SKM-1 (cell line): ENCODE measurements around the gene UBL4B.

Source experiments
- DNase-seq: peaks from one replicate; lab custom pipeline; 2025; ENCODE audit not compliant: unreplicated experiment; lab: John Stamatoyannopoulos, UW

Gene UBL4B

DNA sequence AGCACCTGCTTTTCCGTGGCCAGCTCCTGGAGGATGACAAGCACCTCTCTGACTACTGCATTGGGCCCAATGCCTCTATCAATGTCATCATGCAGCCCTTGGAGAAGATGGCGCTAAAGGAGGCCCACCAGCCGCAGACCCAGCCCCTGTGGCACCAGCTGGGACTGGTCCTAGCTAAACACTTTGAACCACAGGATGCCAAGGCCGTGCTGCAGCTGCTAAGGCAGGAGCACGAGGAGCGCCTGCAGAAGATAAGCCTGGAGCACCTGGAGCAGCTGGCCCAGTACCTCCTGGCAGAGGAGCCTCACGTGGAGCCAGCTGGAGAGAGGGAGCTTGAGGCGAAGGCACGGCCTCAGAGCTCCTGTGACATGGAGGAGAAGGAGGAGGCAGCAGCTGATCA lies 413 bp downstream of the UBL4B start:
- no peak for DNase-seq

DNA sequence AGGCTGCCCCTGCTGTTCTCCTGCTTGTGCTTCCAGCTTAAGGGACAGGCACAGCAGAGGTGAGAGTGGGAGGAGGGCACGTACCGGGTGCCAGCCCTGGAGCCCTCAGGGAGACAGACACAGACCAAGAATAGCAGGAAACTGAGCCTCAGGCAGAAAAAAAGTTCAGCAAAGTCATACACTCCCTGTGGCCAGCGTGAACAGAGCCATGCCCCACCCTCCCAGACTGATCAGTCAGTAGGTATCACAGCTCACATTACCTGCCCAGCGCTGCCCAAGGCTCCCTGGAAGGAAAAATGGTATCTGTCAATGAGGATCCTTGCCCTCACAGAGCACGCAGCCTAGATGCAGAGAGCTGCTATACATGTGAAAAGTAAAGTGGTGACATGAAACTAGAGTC lies 1.3 kb downstream of the UBL4B start:
- no peak for DNase-seq

DNA sequence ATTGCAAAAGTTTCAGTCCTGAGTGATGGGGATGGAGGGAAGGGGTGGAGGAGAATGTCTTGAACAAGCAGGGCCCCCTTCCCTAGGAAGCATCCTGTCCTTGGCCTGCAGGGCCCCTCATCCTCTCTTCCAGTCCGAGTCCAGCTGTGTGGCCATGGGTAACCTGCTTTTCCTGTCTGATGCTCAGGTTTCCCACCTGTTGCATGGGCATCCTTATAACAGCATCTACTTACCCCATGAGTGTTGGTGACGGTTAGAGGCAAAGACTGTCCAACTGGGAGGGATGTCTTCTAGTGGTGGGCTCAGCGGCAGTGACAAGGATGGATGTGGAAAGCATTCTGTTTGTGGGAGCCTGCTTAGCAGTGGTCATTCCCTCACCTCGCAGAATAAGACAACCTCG lies 1.9 kb downstream of the UBL4B start:
- no peak for DNase-seq

DNA sequence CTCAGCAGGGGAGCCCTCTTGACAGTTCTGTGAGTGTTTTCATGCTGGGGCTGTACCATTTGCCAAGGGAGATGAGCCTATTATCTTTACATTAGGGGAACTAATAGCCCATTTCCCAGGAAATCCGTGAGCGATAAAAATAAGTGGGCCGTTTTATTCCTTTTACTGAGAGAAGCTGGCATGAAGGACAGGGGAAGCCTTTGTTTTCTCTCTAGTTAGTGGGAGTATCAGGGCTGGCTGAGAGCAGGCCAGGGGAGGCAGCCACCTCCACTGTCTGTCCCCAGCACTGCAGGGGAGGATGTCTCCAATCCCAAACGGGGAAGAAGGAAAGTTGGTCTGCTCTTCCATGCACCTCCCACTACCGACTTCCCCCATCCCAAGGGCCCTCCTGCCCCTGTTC lies 2.5 kb downstream of the UBL4B start:
- DNase-seq = no peak

DNA sequence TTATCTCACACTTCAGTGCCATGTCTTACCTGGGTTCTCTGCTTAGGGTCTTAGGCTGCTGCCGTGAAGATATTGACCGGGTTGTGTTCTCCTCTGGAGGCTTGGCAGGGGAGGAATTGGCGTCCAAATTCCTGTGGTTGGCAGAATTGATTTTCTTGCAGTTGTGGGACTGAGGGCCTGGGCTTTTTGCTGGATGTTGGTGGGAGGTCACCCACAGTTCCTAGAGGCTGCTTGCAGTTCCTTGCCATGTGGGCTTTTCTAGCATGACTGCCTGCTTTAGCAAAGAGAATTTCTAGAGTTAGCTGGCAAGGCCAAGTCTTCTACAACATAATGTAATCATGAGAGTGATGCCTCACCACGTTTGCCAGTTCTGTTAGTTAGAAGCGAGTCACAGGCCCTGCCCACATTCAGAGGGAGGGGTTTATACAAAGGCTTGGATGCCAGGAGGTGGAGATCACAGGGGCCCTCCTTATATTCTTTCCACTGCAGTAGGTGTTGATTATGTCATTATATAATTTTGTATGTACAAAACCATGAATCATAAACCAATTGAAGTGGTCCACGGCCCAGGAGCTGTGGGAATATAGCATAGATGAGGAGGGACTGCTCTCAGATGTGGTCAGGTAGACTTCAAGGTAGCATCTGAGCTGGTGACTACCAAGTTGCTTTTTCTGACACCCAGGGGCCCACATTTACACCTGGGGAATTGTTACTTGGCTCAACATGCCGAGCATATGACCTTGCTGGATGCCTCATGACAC lies 6.6 kb downstream of the UBL4B start:
- DNase-seq = no peak

DNA sequence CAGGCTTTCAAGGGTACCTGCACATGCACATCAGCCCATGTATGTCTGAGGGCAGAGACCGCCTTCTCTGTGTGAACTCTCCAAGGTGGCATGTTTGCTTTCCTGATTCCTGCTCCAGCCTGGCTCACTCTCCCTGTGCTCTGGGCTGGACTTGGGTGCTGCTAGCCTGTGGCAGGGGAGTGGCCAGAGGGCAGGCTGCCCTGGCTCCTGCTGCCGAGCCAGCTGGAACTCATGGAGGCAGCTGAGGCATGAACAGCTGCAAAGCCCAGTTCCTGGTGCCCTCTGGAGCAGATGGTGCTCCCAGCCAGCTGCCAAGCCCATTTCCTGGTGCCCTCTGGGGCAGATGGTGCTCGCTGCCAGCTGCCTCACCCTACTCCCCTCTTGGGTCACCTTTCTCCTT lies 7.6 kb downstream of the UBL4B start:
- no peak for DNase-seq

DNA sequence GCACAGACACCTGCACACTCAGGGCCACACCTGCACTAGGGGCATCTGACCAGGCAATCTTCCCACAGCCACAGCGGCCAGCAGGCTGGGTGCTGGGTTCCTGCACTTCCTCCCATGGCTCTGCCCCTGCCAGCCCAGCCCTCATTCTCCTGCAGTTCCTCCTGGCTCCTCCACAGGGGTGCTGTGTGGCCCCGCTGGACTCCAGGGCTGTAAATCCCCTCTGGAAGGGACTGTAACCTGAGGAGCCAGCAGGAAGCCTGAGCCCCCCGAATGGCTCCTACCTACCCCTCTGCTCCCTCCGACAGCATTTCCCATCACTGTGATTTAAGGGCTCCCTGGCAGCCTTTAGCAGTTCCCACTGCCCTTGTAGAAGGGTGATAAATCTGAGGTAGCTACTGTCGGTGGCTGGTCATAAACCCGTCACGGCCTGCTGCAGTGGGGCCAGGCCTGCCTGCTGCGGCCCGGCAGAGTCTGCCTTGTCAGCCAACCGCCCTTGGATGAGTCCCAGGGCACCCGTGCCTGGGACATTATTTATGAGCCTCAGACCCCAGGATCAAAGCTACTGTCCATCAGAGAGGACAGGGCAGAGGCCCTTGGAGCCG lies 8.8 kb downstream of the UBL4B start:
- no peak for DNase-seq

DNA sequence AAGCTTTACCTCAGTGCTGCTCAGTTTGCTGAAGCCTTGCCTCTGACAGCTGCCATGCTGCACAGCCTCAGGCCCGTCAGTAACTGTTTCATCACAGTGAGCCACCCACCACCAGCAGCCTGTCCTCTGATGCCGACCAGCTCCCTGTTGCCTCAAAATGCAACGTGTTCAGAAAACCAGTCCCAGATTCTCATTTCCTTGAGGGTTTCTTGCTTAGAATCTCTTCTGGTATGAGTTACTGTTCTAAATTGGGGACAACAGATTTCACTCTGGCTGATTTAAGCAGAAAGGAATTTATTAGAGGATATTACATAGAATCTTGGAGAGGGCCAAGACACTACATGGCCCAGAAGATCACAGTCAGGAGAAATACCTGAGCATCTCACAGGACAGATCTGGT lies 11.0 kb downstream of the UBL4B start:
- no peak for DNase-seq

DNA sequence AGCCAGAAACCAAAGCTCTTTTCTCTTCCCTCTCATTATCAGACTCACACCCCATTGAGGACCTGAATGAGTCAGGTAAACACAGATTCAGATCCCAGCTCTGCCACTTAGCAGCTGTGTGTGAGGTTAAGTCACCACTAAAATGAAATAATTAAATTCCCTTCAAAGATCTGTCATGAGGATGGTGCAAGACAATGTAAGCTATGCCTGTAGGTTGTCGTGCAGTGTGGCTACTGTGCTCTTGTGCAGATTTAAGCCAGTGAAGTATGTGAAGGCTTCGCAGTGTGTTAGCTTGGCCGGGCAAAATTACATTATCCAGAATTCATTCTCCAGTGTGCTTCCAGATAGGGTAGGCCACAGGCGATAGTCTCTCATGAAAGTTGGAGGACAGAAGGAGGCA lies 13.6 kb downstream of the UBL4B start:
- no peak for DNase-seq

DNA sequence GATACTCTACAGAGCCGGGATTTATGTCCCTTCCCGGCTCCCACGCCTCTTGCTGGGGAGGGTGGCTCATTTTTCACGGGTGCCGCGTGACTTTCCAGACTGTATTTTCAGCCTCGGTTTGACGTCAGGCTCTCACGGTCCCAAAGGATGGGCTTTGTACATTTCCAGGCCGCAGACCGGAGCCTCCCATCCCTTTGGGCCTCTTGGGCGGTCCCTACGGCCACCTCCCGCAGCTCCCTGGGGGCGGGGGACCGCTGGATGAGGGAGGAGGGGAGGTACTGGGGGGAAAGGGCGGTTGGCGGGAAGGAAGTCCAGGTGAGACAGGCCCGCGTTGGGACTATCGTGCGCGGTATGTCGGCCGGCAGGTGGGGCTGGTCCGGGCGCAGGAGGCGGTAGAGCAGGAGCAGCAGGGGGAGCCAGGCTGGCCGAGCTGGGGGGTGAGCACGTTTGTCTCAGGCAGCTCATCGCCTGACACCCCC lies 17.9 kb downstream of the UBL4B start:
- DNase-seq = no peak

DNA sequence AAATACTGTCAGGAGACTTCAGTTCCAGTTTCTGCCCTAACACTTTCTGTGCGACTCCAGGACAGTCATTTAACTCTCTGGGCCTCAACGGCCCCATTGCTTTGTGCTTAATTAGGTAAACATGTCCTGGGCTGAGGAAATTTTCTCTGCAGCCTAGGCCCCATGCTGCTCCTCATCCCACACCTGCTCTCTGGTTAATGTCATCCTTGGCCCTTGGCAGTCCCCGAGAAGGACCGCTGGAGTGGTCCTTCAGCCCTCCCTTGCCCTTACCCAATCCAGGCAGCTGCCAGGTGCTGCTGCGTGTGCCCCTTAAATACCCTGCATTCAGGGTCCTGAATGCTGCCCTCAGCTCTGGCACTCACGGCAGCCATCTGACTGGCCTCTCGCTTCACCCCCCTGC lies 18.7 kb downstream of the UBL4B start:
- DNase-seq = no peak

DNA sequence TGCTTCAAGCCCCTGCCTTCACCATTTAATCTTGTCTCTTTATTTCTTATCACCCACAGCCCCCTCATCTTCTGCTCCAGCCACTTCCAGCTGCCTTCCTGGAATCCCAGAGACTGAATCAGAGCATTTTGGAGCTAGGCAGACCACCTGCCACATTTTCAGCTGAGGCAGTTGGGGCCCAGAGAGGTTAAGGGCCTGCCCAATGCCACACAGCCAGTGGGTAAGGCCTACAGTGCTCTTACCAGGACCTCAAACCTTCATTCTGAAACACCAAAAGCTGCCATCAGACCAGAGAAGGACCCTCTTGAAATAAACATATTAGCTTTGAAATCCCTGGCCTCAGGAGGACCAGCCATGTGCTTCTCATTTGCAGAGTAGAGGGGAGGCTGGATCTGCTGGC lies 20.4 kb downstream of the UBL4B start:
- DNase-seq = no peak

DNA sequence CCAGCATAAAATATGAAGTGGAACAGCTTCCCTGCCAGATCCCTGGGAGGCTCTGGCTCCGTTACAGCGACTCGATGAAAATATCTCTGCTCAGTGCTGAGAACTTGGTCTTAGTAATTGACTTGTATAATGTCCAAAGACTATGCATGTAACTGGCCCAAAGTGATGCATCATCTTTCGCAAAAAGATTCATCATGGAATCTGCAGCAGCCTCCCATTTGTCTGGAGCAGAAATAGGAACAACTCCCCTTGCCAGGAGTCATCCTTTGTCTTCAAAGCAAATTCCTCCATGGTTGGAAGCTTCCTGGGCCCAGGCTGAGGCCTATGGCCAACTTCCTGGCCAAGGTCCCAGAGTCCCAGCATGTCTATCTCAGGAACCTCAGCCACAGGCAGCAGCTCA lies 21.2 kb downstream of the UBL4B start:
- no peak for DNase-seq

DNA sequence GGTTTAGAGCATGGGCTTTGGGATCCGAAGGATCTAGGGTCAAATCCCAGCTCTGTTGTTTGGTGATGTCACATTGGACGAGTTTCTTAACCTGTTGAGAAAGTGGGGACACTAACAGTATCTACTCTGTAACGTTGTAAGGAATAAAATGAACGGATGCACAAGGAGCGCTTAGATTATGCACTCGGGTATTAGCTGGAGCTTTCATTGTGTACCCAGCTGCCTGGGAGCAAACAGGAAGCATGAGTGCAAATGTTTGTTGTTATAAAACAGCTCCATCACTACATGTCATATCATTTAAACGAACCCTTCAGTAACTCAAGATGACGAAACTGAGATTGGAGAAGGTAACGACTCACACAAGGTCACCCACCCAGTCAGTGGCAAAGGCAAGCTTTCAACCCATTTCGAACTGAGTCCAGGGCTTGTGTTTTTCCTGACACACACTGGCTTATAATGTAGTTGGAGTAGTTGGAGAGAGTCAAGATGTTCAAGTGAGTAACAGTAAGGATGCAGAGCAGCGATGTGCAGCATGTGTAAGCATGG lies 21.9 kb downstream of the UBL4B start:
- no peak for DNase-seq

DNA sequence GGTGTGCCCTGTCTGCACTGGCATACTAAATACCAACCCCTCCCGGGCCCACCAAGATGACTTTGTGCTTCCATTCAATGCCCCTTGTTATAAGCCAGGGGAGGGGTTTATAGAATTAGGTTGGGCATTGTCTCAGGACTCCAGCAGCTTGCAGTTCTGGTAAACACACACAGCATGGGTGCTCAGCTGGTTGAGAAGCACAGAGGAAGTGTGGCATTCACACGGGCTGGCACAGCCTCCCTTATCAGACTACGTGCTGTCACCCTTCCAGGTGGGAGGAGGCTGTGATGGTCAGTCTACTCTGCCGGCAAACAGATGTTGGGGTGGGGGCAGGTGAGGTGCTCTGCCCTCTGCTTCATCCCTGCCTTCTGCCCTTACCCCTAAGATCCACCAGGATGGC lies 23.0 kb downstream of the UBL4B start:
- DNase-seq = no peak

DNA sequence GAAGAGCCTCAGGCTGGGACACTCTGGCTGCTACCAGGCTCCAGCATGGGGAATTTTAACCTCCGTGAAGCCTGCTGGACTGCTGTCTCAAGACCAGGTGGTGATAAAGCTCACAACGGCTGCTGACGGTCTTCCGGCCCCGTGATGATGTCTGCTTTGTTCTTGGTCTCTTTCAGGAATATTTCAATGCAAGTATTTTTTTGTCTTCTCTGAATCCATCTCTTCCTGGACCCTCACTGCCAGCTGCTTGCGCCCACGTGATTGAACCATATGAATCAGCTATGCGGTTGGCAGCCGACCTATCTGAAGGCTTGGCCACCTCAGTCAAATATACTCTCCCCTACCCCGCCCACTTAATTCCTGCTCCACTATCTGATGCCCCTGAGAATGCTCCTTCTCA lies 23.4 kb downstream of the UBL4B start:
- DNase-seq = no peak

DNA sequence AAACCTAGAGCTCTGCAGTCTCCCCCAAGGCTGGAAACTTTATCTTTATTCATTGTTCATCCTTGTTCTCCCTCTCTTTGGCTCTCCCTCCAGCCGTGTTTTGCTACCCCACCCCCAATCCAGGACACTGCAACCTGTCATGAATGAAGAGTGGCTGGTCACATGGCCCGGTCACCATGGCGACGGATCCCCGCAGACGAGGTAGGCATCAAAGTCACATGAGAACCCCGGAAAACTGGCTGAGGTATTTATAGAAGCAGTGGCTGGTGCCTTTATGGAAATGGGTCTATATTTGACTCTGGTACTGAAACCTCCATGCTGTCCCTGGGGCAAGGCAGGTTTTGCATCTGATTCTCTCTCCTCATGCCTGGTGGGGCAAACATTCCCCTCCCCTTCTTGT lies 24.7 kb downstream of the UBL4B start:
- DNase-seq = no peak

DNA sequence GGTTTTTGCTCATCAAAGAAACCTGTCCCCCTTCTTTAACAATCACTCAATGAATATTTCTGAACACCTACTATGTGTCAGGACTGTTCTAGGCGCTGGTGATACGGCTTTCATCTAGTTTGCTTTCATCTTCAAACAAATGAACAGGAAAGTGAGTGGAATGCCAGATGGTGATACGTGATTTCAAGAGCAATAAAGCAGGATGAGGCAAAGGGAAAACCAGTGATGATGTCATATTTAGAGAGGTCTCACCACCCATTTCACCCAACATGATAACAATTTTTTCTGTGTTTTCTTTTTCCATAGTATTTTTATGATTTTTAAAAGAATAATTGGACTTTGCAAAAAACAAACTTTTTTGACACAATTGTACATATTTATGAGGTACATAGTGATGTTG lies 26.7 kb downstream of the UBL4B start:
- DNase-seq = no peak

DNA sequence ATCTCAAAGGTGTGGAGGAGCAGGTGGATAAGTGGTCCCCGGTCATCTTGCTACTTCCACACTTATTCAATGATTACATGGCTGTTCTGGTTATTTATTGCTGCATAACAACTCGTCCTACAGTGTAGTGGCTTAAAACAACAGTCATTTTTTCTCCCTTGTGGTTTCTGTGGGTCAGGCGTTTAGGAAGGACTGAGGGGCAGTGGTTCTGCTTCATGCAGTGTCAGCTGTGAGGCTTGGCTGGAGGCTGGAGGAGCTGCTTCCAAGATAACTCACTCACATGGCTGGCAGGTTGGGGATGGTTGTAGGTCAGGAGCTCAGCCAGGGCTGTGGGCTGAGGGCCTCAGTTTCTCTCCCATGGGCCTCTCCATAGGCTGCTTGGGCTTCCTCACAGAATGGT lies 32.1 kb downstream of the UBL4B start:
- DNase-seq = no peak

DNA sequence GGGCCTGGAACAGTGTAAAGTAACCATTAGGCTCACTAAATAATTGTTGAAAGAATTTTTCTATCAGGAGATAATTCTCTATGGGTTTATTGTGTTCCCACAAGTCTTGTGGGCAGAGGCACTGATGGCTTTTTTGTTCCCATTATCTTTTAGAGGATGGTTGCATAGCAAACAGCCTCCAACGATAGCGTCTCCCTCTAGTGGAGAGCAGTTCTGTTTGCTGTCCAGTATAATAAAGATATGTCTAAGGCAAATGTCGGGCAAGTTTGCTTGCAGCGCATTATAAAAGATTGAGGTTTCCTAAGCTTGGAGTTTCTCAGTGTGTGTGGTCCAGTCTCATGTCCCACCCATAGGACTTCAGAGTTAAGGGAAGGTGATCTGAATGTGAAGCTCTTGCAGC lies 36.7 kb downstream of the UBL4B start:
- no peak for DNase-seq

DNA sequence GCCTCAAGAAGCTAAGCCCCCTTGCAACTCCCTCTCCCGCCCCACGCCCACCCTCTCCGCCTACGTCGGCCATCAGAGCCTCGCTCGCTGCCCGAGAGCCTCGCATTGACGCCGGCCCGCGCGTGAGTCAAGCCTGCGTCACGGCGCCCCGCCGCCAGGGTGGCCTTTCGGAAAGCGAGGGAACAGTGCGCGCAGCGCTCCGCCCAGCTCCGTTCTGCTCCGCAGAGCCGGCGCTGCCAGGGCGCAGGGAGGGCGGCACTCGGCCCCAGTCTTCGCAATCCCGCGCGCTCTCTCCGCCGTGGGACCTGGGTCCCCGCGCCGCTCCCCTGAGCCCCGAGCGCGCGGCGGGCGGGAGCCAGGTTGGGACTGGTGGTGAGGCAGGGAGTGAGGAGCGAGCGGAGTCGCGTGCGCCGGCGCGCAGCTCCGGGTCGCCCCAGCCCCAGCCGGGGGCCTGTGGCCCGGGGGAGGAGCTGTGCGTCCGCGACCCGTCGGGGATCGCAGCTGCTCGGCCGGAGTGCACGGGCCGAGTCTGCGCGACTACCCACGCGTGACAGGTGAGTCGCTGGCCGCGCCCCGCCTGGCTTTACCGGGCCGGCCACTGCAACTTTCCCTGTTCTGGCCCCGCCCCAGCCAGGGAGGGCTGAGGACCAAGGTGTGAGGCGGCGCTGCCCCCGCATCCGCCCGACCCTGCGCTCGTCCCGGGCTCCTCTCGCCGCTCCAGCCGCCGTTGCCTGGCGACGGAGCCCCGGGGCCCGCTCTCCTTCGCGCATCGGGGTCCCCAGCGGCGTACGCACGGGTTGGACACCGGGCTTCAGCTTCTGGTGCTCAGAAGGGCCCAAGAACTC lies 38.3 kb downstream of the UBL4B start, which contains the start of gene SLC6A17:
TSS of gene SLC6A17 (plus strand) at position 165 of the 845 bp plus-strand sequence. CDS start 16,436 bp downstream, outside the sequence.
- no peak for DNase-seq
